GM21528 (cell line): ENCODE measurements around the gene PLPP7.
"Not testable (repeated sequence)": the region's sequence is repeated elsewhere in the genome, so short reads cannot be mapped to it uniquely, and the experiment has no call there.

ENCODE experiments used
- ATAC-seq: cut with Tn5 transposase; IDR thresholded peaks from one replicate; pipeline ENCODE4 v1.9.1; 2021; ENCODE audit warnings: mild to moderate bottlenecking, moderate library complexity; ENCODE audit not compliant: unreplicated experiment, low FRiP score

PLPP7 gene

DNA sequence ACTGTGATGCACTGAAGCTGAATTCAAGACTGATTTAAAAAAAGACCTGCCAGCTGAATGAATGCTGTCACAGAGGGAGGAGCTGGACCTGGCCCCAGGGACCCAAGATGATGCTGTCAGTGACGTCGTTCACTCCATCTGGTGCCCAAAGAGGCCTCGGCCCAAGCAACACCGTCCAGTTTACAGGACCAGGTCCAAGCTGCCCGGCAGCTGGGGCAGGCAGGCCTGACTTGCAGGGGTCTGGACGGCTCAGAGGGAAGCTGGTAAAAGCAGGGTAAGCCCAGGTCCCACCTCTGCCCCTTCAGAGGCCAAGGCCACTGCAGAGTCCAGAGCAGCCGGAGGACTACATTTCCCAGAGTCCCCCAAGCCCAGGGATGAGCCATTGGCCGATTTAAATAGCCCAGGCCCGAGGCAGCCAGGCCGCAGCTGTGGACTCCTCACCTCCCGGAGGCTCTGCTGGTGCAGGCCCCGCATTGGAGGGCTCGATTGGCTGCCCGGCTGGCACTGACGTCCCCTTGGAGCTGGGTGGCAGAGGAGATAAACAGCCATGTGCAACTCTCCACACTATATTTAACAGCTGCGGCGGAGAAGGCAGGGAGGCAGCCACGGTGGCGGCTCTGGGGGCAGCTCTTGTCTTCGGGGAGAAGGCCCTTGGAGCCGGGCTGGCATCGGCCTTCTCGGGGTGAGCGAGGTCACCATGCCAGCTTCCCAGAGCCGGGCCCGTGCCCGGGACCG, at the start of gene PLPP7:
TSS of gene PLPP7 (plus strand) at position 423 of the 735 bp plus-strand sequence. CDS start at position 698, 275 bp downstream.
- no peak for ATAC-seq

DNA sequence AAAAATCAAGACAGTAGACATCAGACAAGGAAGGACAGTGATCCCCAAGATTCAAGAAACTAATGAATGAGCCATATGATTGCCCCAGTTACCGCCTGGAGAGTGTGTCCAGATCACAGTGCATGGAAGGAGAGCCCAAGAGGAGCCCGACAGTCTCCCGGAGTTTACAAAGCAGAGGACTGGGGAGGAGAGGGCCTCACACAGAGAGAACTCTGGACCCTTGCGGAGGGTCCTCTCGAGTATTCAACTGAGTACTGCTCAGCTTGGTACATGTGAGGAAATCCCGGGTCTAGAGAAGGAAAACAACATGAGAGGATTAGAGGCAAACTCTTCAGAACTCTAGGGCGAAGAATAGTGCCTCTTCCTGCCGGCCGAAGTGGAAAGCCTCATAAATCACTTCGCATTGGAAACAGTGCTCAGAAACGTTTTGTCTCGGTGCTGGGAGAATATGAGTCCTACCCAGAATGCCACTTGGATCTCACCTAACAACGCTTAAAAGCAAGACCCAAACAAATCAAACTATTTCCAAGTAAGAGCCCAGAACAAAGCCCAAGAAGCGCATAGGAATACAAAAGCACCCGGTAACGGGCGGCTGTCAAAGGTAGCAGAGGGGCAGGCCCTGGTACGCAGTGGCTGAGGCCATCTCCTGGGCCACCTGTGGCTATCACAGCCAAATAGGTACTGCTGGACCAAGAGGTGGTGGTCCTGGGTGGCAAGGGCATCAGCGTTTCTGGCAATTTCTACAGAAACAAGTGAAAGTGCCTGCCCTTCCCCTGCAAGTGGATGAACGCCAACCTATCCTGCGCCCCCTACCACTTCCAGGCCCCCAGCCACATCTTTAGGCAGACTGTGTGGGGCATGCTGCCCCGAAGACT, 49.2 kb upstream of the PLPP7 start:
- ATAC-seq: no peak

GRCh38 chr9:131244331-131244730, 45.2 kb upstream of the PLPP7 start:
- not testable (repeated sequence) for ATAC-seq

GRCh38 chr9:131246618-131247017, 42.9 kb upstream of the PLPP7 start:
- ATAC-seq: no peak

GRCh38 chr9:131252120-131252519, 37.4 kb upstream of the PLPP7 start:
- no peak for ATAC-seq

- ATAC-seq: no peak
These were observed 35.5 kb upstream of the PLPP7 start for GRCh38 chr9:131253891-131254491.

- no peak for ATAC-seq
These were observed 34.9 kb upstream of the PLPP7 start for GRCh38 chr9:131254626-131255025.

GRCh38 chr9:131255676-131256197, 33.8 kb upstream of the PLPP7 start:
- ATAC-seq: no peak

- ATAC-seq: no peak
These were observed 32.1 kb upstream of the PLPP7 start for GRCh38 chr9:131257266-131258025.

- no peak for ATAC-seq
These were observed 31.3 kb upstream of the PLPP7 start for GRCh38 chr9:131258186-131258585.

DNA sequence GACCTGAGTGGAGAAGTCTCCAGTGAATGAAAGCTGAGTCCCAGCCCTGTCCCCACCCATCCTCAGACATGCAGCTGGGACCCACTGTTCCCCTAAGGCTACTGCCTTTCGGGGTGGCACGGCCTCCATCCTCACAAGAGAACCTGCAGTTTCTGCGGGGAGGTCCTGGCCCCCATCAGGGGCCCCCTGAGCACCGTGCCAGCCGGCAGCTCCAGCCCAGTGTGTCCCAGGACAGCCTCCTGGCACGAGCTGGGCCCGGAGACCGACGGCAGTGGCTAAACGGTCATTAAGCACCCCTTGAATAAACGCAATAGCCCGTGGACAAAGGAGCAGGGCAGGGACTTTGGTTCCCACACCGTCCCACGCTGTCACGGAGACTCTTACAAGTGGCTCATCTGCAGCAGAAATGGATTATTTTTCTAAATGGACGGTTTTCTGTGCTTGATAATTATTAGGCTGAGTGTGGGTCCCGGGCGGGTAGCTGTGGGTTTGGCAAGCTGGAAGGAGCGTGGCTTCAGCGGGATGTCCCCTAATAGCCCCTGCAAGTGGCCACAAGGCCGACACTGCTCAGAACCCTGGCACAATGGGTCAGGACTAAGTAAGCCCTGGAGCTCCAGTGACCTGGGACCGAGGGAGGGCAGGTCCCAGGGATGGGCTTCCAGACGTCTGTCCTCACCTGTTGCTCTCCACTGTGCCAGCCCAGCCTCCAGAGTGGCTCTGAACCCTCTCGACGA, 30.7 kb upstream of the PLPP7 start:
- ATAC-seq: no peak

DNA sequence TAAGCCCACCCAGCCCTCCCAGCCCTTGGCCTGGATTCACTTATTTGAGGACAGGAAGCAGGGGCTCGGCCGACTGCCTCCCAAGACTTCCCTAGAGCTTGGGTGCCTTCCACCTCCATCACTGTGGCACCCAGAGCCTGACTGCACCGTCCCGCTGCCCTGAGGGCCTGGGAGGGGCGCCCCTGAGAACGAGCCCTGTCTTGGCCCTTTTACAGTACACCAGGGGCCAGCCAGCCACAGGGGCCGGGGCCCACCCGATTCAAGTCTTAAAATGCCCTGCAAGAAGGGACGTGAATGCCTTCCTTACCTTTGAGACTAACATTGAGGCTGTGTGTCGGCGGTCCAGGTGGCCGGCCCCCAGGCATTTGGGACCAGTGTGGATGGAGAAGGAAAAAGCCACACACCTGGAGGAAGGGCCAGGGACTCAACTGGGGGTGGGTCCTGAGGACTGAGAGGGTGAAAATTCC, 30.1 kb upstream of the PLPP7 start:
- no peak for ATAC-seq

GRCh38 chr9:131259916-131260597, 29.5 kb upstream of the PLPP7 start:
- no peak for ATAC-seq

- ATAC-seq: no peak
These were observed 28.6 kb upstream of the PLPP7 start for GRCh38 chr9:131260751-131261452.

DNA sequence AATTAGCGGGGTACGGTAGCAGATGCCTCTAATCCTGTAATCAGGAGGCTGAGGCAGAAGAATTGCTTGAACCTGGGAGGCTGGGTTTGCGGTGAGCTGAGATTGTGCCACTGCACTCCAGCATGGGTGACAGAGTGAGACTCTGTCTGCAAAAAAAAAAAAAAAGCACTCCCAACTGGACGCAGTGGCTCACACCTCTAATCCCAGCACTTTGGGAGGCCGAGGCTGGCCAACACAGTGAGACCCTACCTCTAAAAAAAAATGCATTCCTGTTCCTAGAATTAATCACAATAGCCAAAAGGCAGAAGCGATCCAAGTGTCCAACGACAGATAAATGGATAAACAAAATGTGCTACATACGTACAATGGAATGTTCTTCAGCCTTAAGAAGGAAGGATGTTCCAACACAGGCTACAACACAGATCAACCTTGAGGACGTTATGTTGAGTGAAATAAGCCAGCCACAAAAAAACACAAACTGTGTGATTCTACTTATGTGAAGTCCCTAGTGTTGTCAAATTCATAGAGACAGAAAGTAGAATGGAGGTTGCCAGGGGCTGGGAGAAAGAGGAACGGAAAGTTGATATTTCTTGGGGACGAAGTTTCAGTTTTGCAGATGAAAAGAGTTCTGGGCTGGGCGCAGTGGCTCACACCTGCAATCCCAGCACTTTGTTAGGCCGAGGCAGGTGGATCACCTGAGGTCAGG, 27.0 kb upstream of the PLPP7 start:
- no peak for ATAC-seq

DNA sequence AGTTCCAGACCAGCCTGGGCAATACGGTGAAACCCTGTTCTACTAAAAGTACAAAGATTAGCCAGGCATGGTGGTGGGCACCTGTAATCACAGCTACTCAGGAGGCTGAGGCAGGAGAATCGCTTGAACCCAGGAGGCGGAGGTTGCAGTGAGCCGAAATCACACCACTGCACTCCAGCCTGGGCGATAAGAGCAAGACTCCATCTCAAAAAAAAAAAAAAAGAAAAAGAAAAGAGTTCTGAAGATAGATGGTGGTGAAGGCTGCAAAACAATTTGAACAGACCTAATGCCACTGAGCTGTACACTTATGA, 26.5 kb upstream of the PLPP7 start:
- not testable (repeated sequence) for ATAC-seq

DNA sequence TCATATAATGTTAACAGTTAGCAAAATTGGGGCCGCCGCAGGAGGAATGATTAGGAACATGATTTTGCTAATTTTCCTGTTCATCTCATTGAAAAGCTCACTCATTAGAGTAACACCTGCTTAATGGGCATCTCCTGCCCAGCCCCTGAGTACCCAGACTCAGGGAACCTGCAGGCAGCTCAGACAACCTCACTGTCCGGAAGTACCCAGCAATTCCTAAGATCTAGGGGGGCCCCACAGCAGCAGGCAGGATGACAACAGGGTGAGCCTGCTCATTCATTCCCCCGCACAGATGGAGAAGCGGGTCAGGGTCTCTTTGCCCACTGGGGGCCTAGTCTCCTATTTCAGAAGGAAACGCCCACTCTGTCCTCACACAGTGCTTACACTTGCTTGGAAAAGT, 25.8 kb upstream of the PLPP7 start:
- ATAC-seq: no peak

DNA sequence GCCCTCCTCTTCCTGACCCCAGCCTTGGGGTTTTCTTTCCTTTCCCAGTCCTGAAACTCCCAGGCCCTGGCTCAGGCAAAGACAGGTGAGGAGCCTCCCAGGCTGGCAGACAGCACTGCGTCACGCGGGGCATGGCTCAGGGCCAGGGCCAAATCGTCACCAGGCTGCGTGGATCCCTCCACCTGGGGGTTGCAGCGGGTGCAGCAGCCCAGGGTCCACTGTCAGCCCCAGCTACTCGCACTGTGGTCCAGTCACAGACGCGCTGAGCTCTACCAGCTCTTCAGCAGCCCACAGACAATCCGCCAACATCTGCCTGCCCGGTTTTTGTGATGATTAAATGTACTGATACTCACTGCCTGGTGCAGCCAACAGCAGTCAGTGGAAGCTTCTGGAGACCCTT, 25.3 kb upstream of the PLPP7 start:
- no peak for ATAC-seq
